OCI-LY3 (cell line): ENCODE results near the gene CDKN2A.

Source experiments
- H2AFZ ChIP-seq: fragments of 200-600, 300-600 bp; shearing (Covaris generic); 2 replicates; pipeline ENCODE4 v1.6.0; 2014; ENCODE audit warnings: antibody characterized with exemption, low read depth, low read length
- H3K27ac ChIP-seq: fragments of 200-600, 300-600 bp; sonication (generic); 2 replicates; pipeline ENCODE4 v1.5.1; 2014; ENCODE audit warnings: mild to moderate bottlenecking, low read length, moderate library complexity, mixed read lengths
- H3K27me3 ChIP-seq: fragments of 200-600, 300-600 bp; sonication (generic); 2 replicates; pipeline ENCODE4 v1.6.1; 2014; ENCODE audit warnings: low read depth, low read length, mixed read lengths
- H3K36me3 ChIP-seq: fragments of 200-600, 300-600 bp; sonication (generic); replicated peaks from 2 replicates; pipeline ENCODE3; 2014; ENCODE audit warnings: low read depth, low read length, mixed read lengths
- H3K4me1 ChIP-seq: fragments of 300-600, 200-600 bp; sonication (generic); 2 replicates; pipeline ENCODE4 v1.6.1; 2014; ENCODE audit warnings: low read length, mixed read lengths
- H3K4me2 ChIP-seq: fragments of 200-600, 300-600 bp; sonication (generic); 2 replicates; pipeline ENCODE4 v1.6.1; 2014; ENCODE audit warnings: low read length, mixed read lengths
- H3K4me3 ChIP-seq: fragments of 300-600, 200-600 bp; sonication (generic); 2 replicates; pipeline ENCODE4 v1.5.1; 2014; ENCODE audit warnings: antibody characterized with exemption, mild to moderate bottlenecking, low read length, moderate library complexity
- H3K79me2 ChIP-seq: fragments of 300-600, 200-600 bp; shearing (Covaris generic); 2 replicates; pipeline ENCODE4 v1.6.1; 2014; ENCODE audit warnings: mild to moderate bottlenecking, low read length, mixed read lengths
- H3K9ac ChIP-seq: fragments of 300-600, 200-600 bp; shearing (Covaris generic); 2 replicates; pipeline ENCODE4 v1.6.0; 2014; ENCODE audit warnings: mild to moderate bottlenecking, low read length, moderate library complexity
- H3K9me3 ChIP-seq: fragments of 200-600, 300-600 bp; shearing (Covaris generic); 2 replicates; pipeline ENCODE4 v1.6.1; 2014; ENCODE audit warnings: low read length, mixed read lengths; ENCODE audit not compliant: insufficient read depth
- H4K20me1 ChIP-seq: fragments of 200-600, 300-600 bp; sonication (generic); 2 replicates; pipeline ENCODE4 v1.6.1; 2016; ENCODE audit warnings: low read length, mixed read lengths; ENCODE audit not compliant: insufficient read depth
- CTCF ChIP-seq: fragments of 200-600, 300-600 bp; sonication (generic); IDR thresholded peaks from 2 replicates; pipeline ENCODE4 v1.5.1; 2014; ENCODE audit warnings: antibody characterized with exemption, low read length, low read depth
- EZH2phosphoT487 ChIP-seq: fragments of 200-600 bp; shearing (Covaris generic); IDR thresholded peaks from 2 replicates; pipeline ENCODE4 v1.6.1; 2018; ENCODE audit warnings: antibody characterized with exemption, mixed run types, low read depth

CDKN2A gene

GRCh38 chr9:21997480-21997879, 3.3 kb upstream of the CDKN2A start:
- Histone ChIP-seq H4K20me1 (no peaks in the 10 kb centered on the region), H3K9ac (no peak overlapping the region), H3K36me3 (no peaks in the 10 kb centered on the region), H3K4me3 (no peak overlapping the region), H3K4me1 (no peaks in the 10 kb centered on the region), H3K9me3 (no peaks in the 10 kb centered on the region), H3K27ac (no peak overlapping the region), H3K27me3 (no peaks in the 10 kb centered on the region), H3K79me2 (no peaks in the 10 kb centered on the region), H2AFZ (no peak overlapping the region), H3K4me2 (no peak overlapping the region)
- TF ChIP-seq CTCF = no peak
- TF ChIP-seq EZH2phosphoT487 = no peak

GRCh38 chr9:21996858-21997257, 2.7 kb upstream of the CDKN2A start:
- TF ChIP-seq CTCF (no peak), EZH2phosphoT487 (no peak)
- Histone ChIP-seq H3K27ac (no peak overlapping the region), H3K9me3 (no peaks in the 10 kb centered on the region), H3K36me3 (no peaks in the 10 kb centered on the region), H4K20me1 (no peaks in the 10 kb centered on the region), H3K79me2 (no peaks in the 10 kb centered on the region), H3K4me3 (no peak overlapping the region), H3K9ac (no peak overlapping the region), H3K4me2 (no peak overlapping the region), H3K27me3 (no peaks in the 10 kb centered on the region), H3K4me1 (no peaks in the 10 kb centered on the region), H2AFZ (no peak overlapping the region)

- Histone ChIP-seq H3K4me1 (no peaks in the 10 kb centered on the region), H4K20me1 (no peaks in the 10 kb centered on the region), H3K36me3 (no peaks in the 10 kb centered on the region), H2AFZ (no peak overlapping the region), H3K9me3 (no peaks in the 10 kb centered on the region), H3K9ac (no peak overlapping the region), H3K4me2 (no peak overlapping the region), H3K79me2 (no peaks in the 10 kb centered on the region), H3K4me3 (no peak overlapping the region), H3K27ac (no peak overlapping the region), H3K27me3 (no peaks in the 10 kb centered on the region)
- TF ChIP-seq EZH2phosphoT487 (no peak), CTCF (no peak)
These were observed 2.2 kb upstream of the CDKN2A start for GRCh38 chr9:21996438-21996837.

GRCh38 chr9:21995666-21996398, 1.6 kb upstream of the CDKN2A start:
- no peak overlapping the region for H2AFZ ChIP-seq
- no peaks in the 10 kb centered on the region for H3K4me1 ChIP-seq
- no peaks in the 10 kb centered on the region for H3K27me3 ChIP-seq
- no peak for TF ChIP-seq CTCF
- TF ChIP-seq EZH2phosphoT487 = no peak
- no peaks in the 10 kb centered on the region for H3K36me3 ChIP-seq
- no peaks in the 10 kb centered on the region for H4K20me1 ChIP-seq
- no peaks in the 10 kb centered on the region for H3K79me2 ChIP-seq
- no peak overlapping the region for H3K4me3 ChIP-seq
- H3K27ac ChIP-seq = no peak overlapping the region
- no peaks in the 10 kb centered on the region for H3K9me3 ChIP-seq
- H3K4me2 ChIP-seq = no peak overlapping the region
- H3K9ac ChIP-seq = no peak overlapping the region
